HCT116 (cell line): ENCODE results near the gene PRL. TPM values are rescaled to one million over a fixed set of nuclear protein-coding genes. Genes with fewer than 3 reads are reported as not detected.

ENCODE experiments used
- ATAC-seq: fragments of 200-7000 bp; cut with Tn5 transposase; 2 replicates; pipeline ENCODE4 v1.9.1; 2020; ENCODE audit warnings: mild to moderate bottlenecking, moderate library complexity
- BruUV-seq: library from RNA; stranded (reverse); fragments of 400-500 nt; replicated peaks from 2 replicates; lab custom pipeline; 2021; lab: Mats Ljungman, UMichigan
- CTCF ChIA-PET: fragments of 300-600 bp; sonication (Branson Sonifier 250); formaldehyde crosslinking; loops from one replicate; lab custom pipeline; 2021; ENCODE audit warnings: antibody characterized with exemption; lab: Charles Lee
- POLR2A ChIA-PET: fragments of 300-600, 350-600 bp; sonication (Branson Sonifier 250); formaldehyde crosslinking; loops from one replicate; lab custom pipeline; 2021; ENCODE audit warnings: antibody characterized with exemption; lab: Charles Lee
- RAD21 ChIA-PET, 2 experiments: fragments of 300-600 bp; sonication (Branson Sonifier 250); formaldehyde crosslinking; loops; one replicate each; lab custom pipeline; 2023; ENCODE audit warnings: low total read pairs in 2 of 2; ENCODE audit not compliant: uncharacterized antibody in 2 of 2, unreplicated experiment in 2 of 2, low non-redundant PET in 1 of 2; lab: Charles Lee
- DNase-seq: peaks from one replicate; pipeline ENCODE4 v3.0.0-alpha.2; 2010; ENCODE audit warnings: low read depth, low spot score
- H2AFZ ChIP-seq: fragments of 200-600 bp; shearing (Covaris generic), sonication (generic); 2 replicates; pipeline ENCODE4 v1.6.1; 2017; ENCODE audit warnings: low read depth, mixed run types, mixed read lengths, antibody characterized with exemption, low read length; ENCODE audit not compliant: poor library complexity, severe bottlenecking
- H3K27ac ChIP-seq: 2 replicates; pipeline ENCODE4 v1.5.1; 2012; ENCODE audit warnings: low read depth, low read length
- H3K27me3 ChIP-seq: fragments of 200-600 bp; sonication (generic); 2 replicates; pipeline ENCODE4 v1.6.1; 2016; ENCODE audit warnings: mixed run types, low read length, mixed read lengths; ENCODE audit not compliant: insufficient read depth
- H3K36me3 ChIP-seq, 2 experiments: fragments of 200-500 bp in 1 of 2; fragments of 200-600 bp in 1 of 2; sonication (Bioruptor generic) in 1 of 2; sonication (generic) in 1 of 2; 2 replicates each; pipeline versions ENCODE4 v1.5.1 to v1.6.1; 2014 to 2016; ENCODE audit warnings: low read length in 2 of 2, inconsistent platforms in 1 of 2, mixed read lengths in 1 of 2, mixed run types in 1 of 2; ENCODE audit not compliant: insufficient read depth in 2 of 2, control insufficient read depth in 1 of 2
- H3K4me1 ChIP-seq, 2 experiments: fragments of 200-600 bp in 1 of 2; sonication (generic) in 1 of 2; 2 replicates each; pipeline versions ENCODE4 v1.5.1 to v1.6.1; 2012 to 2017; ENCODE audit warnings: low read length in 2 of 2, inconsistent platforms in 1 of 2, mild to moderate bottlenecking in 1 of 2, mixed read lengths in 1 of 2, mixed run types in 1 of 2, moderate library complexity in 1 of 2; ENCODE audit not compliant: insufficient read depth in 2 of 2, control insufficient read depth in 1 of 2
- H3K4me2 ChIP-seq: fragments of 200-600 bp; sonication (generic); 2 replicates; pipeline ENCODE4 v1.6.1; 2017; ENCODE audit warnings: mixed run types, low read length, mixed read lengths
- H3K4me3 ChIP-seq, 2 experiments: fragments of 200-600 bp in 1 of 2; sonication (generic) in 1 of 2; replicated peaks in 1 of 2; 2 replicates each; pipeline ENCODE4 v1.5.1; 2011 to 2016; ENCODE audit warnings: low read length in 2 of 2, control low read depth in 1 of 2, low read depth in 1 of 2, mild to moderate bottlenecking in 1 of 2, mixed read lengths in 1 of 2, mixed run types in 1 of 2
- H3K79me2 ChIP-seq: fragments of 200-600 bp; sonication (generic); 2 replicates; pipeline ENCODE4 v1.6.1; 2017; ENCODE audit warnings: mild to moderate bottlenecking, mixed run types, low read length, moderate library complexity, mixed read lengths; ENCODE audit not compliant: insufficient read depth
- H3K9ac ChIP-seq: fragments of 200-600 bp; sonication (generic); 2 replicates; pipeline ENCODE4 v1.6.1; 2016; ENCODE audit warnings: low read length, mixed read lengths
- H3K9me2 ChIP-seq: fragments of 200-600 bp; sonication (generic), shearing (Covaris generic); 2 replicates; pipeline ENCODE4 v1.6.1; 2017; ENCODE audit warnings: mixed run types, mild to moderate bottlenecking, moderate library complexity; ENCODE audit not compliant: insufficient read depth
- H3K9me3 ChIP-seq, 2 experiments: fragments of 200-500 bp in 1 of 2; fragments of 200-600 bp in 1 of 2; sonication (Bioruptor generic) in 1 of 2; sonication (generic) in 1 of 2; 2 replicates each; pipeline ENCODE4 v1.6.1; 2014 to 2017; ENCODE audit warnings: low read length in 2 of 2, mixed read lengths in 2 of 2, inconsistent platforms in 1 of 2, low read depth in 1 of 2, mild to moderate bottlenecking in 1 of 2, mixed run types in 1 of 2, moderate library complexity in 1 of 2; ENCODE audit not compliant: control insufficient read depth in 1 of 2, insufficient read depth in 1 of 2
- H4K20me1 ChIP-seq: fragments of 200-600 bp; sonication (generic), shearing (Covaris generic); 2 replicates; pipeline ENCODE4 v1.6.1; 2017; ENCODE audit warnings: mixed run types, mild to moderate bottlenecking, moderate library complexity; ENCODE audit not compliant: insufficient read depth
- CBX3 ChIP-seq: IDR thresholded peaks from 2 replicates; pipeline ENCODE4 v1.6.1; 2012; ENCODE audit warnings: low read depth
- CEBPB ChIP-seq: IDR thresholded peaks from 2 replicates; pipeline ENCODE4 v1.6.1; 2012; ENCODE audit warnings: low read depth
- EGR1 ChIP-seq: IDR thresholded peaks from 2 replicates; pipeline ENCODE4 v1.6.1; 2012; ENCODE audit warnings: low read depth
- ELF1 ChIP-seq: IDR thresholded peaks from 2 replicates; pipeline ENCODE4 v1.6.1; 2012; ENCODE audit warnings: low read depth, borderline replicate concordance
- EZH2 ChIP-seq: fragments of 200-600 bp; sonication (generic); IDR thresholded peaks from 2 replicates; pipeline ENCODE4 v1.6.1; 2017; ENCODE audit warnings: antibody characterized with exemption, mixed run types
- EZH2phosphoT487 ChIP-seq: fragments of 200-600 bp; IDR thresholded peaks from 2 replicates; pipeline ENCODE4 v1.6.1; 2018; ENCODE audit warnings: antibody characterized with exemption, borderline replicate concordance
- FOSL1 ChIP-seq: IDR thresholded peaks from 2 replicates; pipeline ENCODE4 v1.6.1; 2012; ENCODE audit warnings: low read depth
- JUND ChIP-seq: IDR thresholded peaks from 2 replicates; pipeline ENCODE4 v1.6.1; 2012
- POLR2A ChIP-seq: IDR thresholded peaks from 2 replicates; pipeline ENCODE4 v1.7.0; 2011; ENCODE audit warnings: borderline replicate concordance; ENCODE audit not compliant: insufficient read depth, insufficient read length; ENCODE audit errors: extremely low read depth
- RAD21 ChIP-seq: IDR thresholded peaks from 2 replicates; pipeline ENCODE4 v1.6.1; 2012; ENCODE audit warnings: low read depth, mild to moderate bottlenecking
- SP1 ChIP-seq: IDR thresholded peaks from 2 replicates; pipeline ENCODE4 v1.6.1; 2012; ENCODE audit warnings: low read depth
- SRF ChIP-seq: IDR thresholded peaks from 2 replicates; pipeline ENCODE4 v1.6.1; 2012; ENCODE audit warnings: low read depth
- YY1 ChIP-seq: IDR thresholded peaks from 2 replicates; pipeline ENCODE4 v1.6.1; 2011; ENCODE audit warnings: low read length, low read depth, moderate library complexity, mild to moderate bottlenecking; ENCODE audit not compliant: insufficient replicate concordance; ENCODE audit errors: extremely low read depth
- ZFX ChIP-seq: fragments of 450-650 bp; IDR thresholded peaks from 2 replicates; pipeline ENCODE4 v1.6.1; 2017
- ZNF274 ChIP-seq: fragments of 200-500 bp; sonication (Bioruptor generic); IDR thresholded peaks from 2 replicates; pipeline ENCODE4 v1.6.1; 2014; ENCODE audit warnings: mild to moderate bottlenecking, low read depth, low read length, inconsistent platforms
- intact Hi-C: fragments of 100-400 bp; cut with micrococcal nuclease; formaldehyde crosslinking; loops from 2 replicates; pipeline ENCODE4 v1.10.0; 2022
- total RNA-seq: library from RNA; stranded (reverse); gene quantifications from one replicate; pipeline ENCODE4 v1.2.1, GENCODE V29; 2021; ENCODE audit not compliant: unreplicated experiment
- TF ChIP-seq, protein P1 (sequence below): IDR thresholded peaks from 2 replicates; pipeline ENCODE4 v1.6.1; 2012; ENCODE audit warnings: low read depth
- TF ChIP-seq, protein P2 (sequence below): IDR thresholded peaks from 2 replicates; pipeline ENCODE4 v1.6.1; 2011; ENCODE audit warnings: mild to moderate bottlenecking, low read length, moderate library complexity; ENCODE audit not compliant: insufficient replicate concordance; ENCODE audit errors: extremely low read depth

Gene PRL
- total RNA-seq, 1 experiment from 2014 or later = not detected

DNA sequence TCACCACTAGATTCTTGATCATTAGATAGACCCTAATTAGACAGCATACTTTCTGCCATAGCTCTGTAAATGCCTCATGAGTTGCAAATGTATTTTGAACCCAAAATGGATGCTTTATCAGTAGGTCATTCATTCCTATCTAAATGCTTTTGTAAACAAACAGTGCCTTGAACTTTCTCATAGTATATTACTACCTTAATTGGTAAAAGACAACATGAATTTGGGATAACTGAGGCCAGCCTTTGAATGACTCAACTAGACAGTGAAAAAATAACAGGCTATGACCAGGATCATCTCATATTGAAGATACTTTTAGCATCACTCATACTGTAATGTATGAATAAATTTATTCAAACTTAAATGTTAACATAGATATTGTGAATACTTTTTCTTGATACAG is 37.0 kb upstream of the PRL start:
- ChIA-PET RAD21 (no interaction called here), POLR2A (no interaction called here), CTCF (no interaction called here)
- ATAC-seq = no peak
- Histone ChIP-seq H3K9me3 (no peaks in the 10 kb centered on the region), H3K4me1 (no peaks in the 10 kb centered on the region), H4K20me1 (no peaks in the 10 kb centered on the region), H3K9me2 (no peaks in the 10 kb centered on the region), H3K36me3 (no peaks in the 10 kb centered on the region), H3K4me2 (no peak overlapping the region), H3K79me2 (no peaks in the 10 kb centered on the region), H3K27me3 (no peaks in the 10 kb centered on the region), H3K4me3 (no peak overlapping the region), H3K9ac (no peak overlapping the region), H3K27ac (no peak overlapping the region), H2AFZ (no peak overlapping the region)
- intact Hi-C loops = no loop called here
- no peak for DNase-seq
- no TSS peak for BruUV-seq
- TF ChIP-seq POLR2A (no peak), ZFX (no peak), JUND (no peak), RAD21 (no peak), FOSL1 (no peak), SRF (no peak)

DNA sequence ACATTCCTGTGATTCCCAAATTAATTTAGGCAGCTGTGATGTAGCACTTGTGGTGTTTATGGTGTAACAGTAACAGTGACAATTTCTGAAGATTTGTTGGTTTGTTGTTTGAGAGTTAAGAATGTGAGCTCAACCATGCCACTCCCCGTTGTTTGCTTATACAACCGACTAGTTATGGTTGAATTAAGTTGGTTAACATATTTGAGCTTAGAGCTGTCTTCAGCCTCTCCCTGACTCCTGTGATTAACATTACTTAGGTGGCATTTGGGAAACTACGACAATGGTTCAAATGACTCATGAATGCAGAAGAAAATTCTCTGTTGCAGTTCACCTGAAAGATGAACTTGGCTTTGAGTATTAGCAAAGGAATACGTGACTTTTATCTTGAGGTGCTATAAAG is 35.9 kb upstream of the PRL start:
- no peak overlapping the region for H3K4me2 ChIP-seq
- no peak for ATAC-seq
- intact Hi-C loops = no loop called here
- no peak overlapping the region for H3K9ac ChIP-seq
- no peak for TF ChIP-seq CEBPB
- no peak for TF ChIP-seq EZH2phosphoT487
- TF ChIP-seq SRF = no peak
- TF ChIP-seq ZFX = no peak
- TF ChIP-seq ELF1 = no peak
- TF ChIP-seq ZNF274 = no peak
- TF ChIP-seq, protein P1, sequence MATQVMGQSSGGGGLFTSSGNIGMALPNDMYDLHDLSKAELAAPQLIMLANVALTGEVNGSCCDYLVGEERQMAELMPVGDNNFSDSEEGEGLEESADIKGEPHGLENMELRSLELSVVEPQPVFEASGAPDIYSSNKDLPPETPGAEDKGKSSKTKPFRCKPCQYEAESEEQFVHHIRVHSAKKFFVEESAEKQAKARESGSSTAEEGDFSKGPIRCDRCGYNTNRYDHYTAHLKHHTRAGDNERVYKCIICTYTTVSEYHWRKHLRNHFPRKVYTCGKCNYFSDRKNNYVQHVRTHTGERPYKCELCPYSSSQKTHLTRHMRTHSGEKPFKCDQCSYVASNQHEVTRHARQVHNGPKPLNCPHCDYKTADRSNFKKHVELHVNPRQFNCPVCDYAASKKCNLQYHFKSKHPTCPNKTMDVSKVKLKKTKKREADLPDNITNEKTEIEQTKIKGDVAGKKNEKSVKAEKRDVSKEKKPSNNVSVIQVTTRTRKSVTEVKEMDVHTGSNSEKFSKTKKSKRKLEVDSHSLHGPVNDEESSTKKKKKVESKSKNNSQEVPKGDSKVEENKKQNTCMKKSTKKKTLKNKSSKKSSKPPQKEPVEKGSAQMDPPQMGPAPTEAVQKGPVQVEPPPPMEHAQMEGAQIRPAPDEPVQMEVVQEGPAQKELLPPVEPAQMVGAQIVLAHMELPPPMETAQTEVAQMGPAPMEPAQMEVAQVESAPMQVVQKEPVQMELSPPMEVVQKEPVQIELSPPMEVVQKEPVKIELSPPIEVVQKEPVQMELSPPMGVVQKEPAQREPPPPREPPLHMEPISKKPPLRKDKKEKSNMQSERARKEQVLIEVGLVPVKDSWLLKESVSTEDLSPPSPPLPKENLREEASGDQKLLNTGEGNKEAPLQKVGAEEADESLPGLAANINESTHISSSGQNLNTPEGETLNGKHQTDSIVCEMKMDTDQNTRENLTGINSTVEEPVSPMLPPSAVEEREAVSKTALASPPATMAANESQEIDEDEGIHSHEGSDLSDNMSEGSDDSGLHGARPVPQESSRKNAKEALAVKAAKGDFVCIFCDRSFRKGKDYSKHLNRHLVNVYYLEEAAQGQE = no peak
- TF ChIP-seq SP1 = no peak
- no peak for TF ChIP-seq JUND
- TF ChIP-seq RAD21 = no peak
- TF ChIP-seq YY1 = no peak
- TF ChIP-seq CBX3 = no peak
- no peak for TF ChIP-seq EZH2
- TF ChIP-seq, protein P2, sequence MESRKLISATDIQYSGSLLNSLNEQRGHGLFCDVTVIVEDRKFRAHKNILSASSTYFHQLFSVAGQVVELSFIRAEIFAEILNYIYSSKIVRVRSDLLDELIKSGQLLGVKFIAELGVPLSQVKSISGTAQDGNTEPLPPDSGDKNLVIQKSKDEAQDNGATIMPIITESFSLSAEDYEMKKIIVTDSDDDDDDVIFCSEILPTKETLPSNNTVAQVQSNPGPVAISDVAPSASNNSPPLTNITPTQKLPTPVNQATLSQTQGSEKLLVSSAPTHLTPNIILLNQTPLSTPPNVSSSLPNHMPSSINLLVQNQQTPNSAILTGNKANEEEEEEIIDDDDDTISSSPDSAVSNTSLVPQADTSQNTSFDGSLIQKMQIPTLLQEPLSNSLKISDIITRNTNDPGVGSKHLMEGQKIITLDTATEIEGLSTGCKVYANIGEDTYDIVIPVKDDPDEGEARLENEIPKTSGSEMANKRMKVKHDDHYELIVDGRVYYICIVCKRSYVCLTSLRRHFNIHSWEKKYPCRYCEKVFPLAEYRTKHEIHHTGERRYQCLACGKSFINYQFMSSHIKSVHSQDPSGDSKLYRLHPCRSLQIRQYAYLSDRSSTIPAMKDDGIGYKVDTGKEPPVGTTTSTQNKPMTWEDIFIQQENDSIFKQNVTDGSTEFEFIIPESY = no peak
- no peak for TF ChIP-seq EGR1
- no peaks in the 10 kb centered on the region for H3K9me3 ChIP-seq
- no peaks in the 10 kb centered on the region for H3K36me3 ChIP-seq
- DNase-seq = no peak
- H4K20me1 ChIP-seq = no peaks in the 10 kb centered on the region
- H3K4me3 ChIP-seq = no peak overlapping the region
- no peaks in the 10 kb centered on the region for H3K4me1 ChIP-seq
- no peak overlapping the region for H2AFZ ChIP-seq
- H3K27ac ChIP-seq = no peak overlapping the region
- ChIA-PET RAD21 (no interaction called here), POLR2A (no interaction called here), CTCF (no interaction called here)
- no peaks in the 10 kb centered on the region for H3K27me3 ChIP-seq
- no peaks in the 10 kb centered on the region for H3K79me2 ChIP-seq
- H3K9me2 ChIP-seq = no peaks in the 10 kb centered on the region
- BruUV-seq = no TSS peak
